SJCRH30 (cell line): ENCODE measurements around the gene IPCEF1. TPM values are rescaled to one million over a fixed set of nuclear protein-coding genes. Genes with fewer than 3 reads are reported as not detected.
A peak's percentile ranks its signal among the peaks of the same experiment; 100 is the strongest.
"Not testable (repeated sequence)": the region's sequence is repeated elsewhere in the genome, so short reads cannot be mapped to it uniquely, and the experiment has no call there.

ENCODE experiments used
- DNase-seq, 2 experiments: peaks; one replicate each; pipeline ENCODE4 v3.0.0-alpha.2; 2015 to 2020
- H3K27ac ChIP-seq: fragments of 250-450 bp; sonication (Bioruptor Pico); 2 replicates; pipeline ENCODE4 v1.5.1; 2020; ENCODE audit warnings: mild to moderate bottlenecking, moderate library complexity
- H3K27me3 ChIP-seq: fragments of 250-450 bp; sonication (Bioruptor Pico); 2 replicates; pipeline ENCODE4 v1.5.1; 2020; ENCODE audit warnings: mild to moderate bottlenecking, moderate library complexity
- H3K36me3 ChIP-seq: fragments of 250-450 bp; sonication (Bioruptor Pico); 2 replicates; pipeline ENCODE4 v1.5.1; 2020; ENCODE audit warnings: mild to moderate bottlenecking, moderate library complexity
- H3K4me1 ChIP-seq: fragments of 250-450 bp; sonication (Bioruptor Pico); 2 replicates; pipeline ENCODE4 v1.5.1; 2020; ENCODE audit warnings: mild to moderate bottlenecking, moderate library complexity
- H3K4me3 ChIP-seq: fragments of 250-450 bp; sonication (Bioruptor Pico); 2 replicates; pipeline ENCODE4 v1.5.1; 2020; ENCODE audit warnings: mild to moderate bottlenecking, moderate library complexity
- H3K9me3 ChIP-seq: fragments of 250-450 bp; sonication (Bioruptor Pico); replicated peaks from 2 replicates; pipeline ENCODE4 v1.5.1; 2020; ENCODE audit warnings: mild to moderate bottlenecking, moderate library complexity
- total RNA-seq: library from RNA; depleted of rRNA; stranded (reverse); fragments of >200 nt; shearing (Covaris generic); gene quantifications from 2 replicates; pipeline ENCODE4 v1.2.3, GENCODE V29; 2014

Gene IPCEF1
- total RNA-seq, 1 experiment from 2014 or later, result 1.5 TPM

GRCh38 chr6:154359161-154359574, 2.6 kb upstream of the IPCEF1 start:
- Histone ChIP-seq H3K9me3 (no peaks in the 10 kb centered on the region), H3K4me1 (no peaks in the 10 kb centered on the region), H3K27me3 (no peaks in the 10 kb centered on the region), H3K36me3 (no peaks in the 10 kb centered on the region), H3K27ac (no peak overlapping the region), H3K4me3 (no peak overlapping the region)
- DNase-seq, result no peak

GRCh38 chr6:154358019-154358545, 1.5 kb upstream of the IPCEF1 start:
- H3K27me3 ChIP-seq, result no peaks in the 10 kb centered on the region
- H3K4me1 ChIP-seq, result no peaks in the 10 kb centered on the region
- no peak overlapping the region for H3K4me3 ChIP-seq
- DNase-seq, result no peak
- no peaks in the 10 kb centered on the region for H3K36me3 ChIP-seq
- no peaks in the 10 kb centered on the region for H3K9me3 ChIP-seq
- no peak overlapping the region for H3K27ac ChIP-seq

GRCh38 chr6:154356113-154356512, 490 bp downstream of the IPCEF1 start:
- no peaks in the 10 kb centered on the region for H3K36me3 ChIP-seq
- H3K27ac ChIP-seq, result no peak overlapping the region
- H3K9me3 ChIP-seq, result no peaks in the 10 kb centered on the region
- no peaks in the 10 kb centered on the region for H3K27me3 ChIP-seq
- no peaks in the 10 kb centered on the region for H3K4me1 ChIP-seq
- DNase-seq, result no peak
- no peak overlapping the region for H3K4me3 ChIP-seq

GRCh38 chr6:154354265-154354777, 2.3 kb downstream of the IPCEF1 start:
- Histone ChIP-seq H3K4me3 (no peak overlapping the region), H3K27ac (no peak overlapping the region), H3K4me1 (no peaks in the 10 kb centered on the region), H3K36me3 (no peaks in the 10 kb centered on the region), H3K9me3 (no peaks in the 10 kb centered on the region), H3K27me3 (no peaks in the 10 kb centered on the region)
- DNase-seq, result no peak

- no peaks in the 10 kb centered on the region for H3K9me3 ChIP-seq
- H3K36me3 ChIP-seq, result no peaks in the 10 kb centered on the region
- H3K27me3 ChIP-seq, result no peaks in the 10 kb centered on the region
- H3K4me3 ChIP-seq, result no peak overlapping the region
- H3K27ac ChIP-seq, result no peak overlapping the region
- DNase-seq, result no peak
- H3K4me1 ChIP-seq, result no peaks in the 10 kb centered on the region
Measured at GRCh38 chr6:154353626-154354025, 3.0 kb downstream of the IPCEF1 start.

- Histone ChIP-seq H3K27me3 (no peaks in the 10 kb centered on the region), H3K4me1 (no peaks in the 10 kb centered on the region), H3K27ac (no peak overlapping the region), H3K9me3 (no peaks in the 10 kb centered on the region), H3K36me3 (no peaks in the 10 kb centered on the region), H3K4me3 (no peak overlapping the region)
- no peak for DNase-seq
Measured at GRCh38 chr6:154352898-154353585, 3.6 kb downstream of the IPCEF1 start.

- no peak overlapping the region for H3K4me3 ChIP-seq
- no peaks in the 10 kb centered on the region for H3K9me3 ChIP-seq
- no peak overlapping the region for H3K27ac ChIP-seq
- DNase-seq, result no peak
- peaks cover 4% of the 10 kb centered on the region for H3K4me1 ChIP-seq
- no peaks in the 10 kb centered on the region for H3K36me3 ChIP-seq
- H3K27me3 ChIP-seq, result no peaks in the 10 kb centered on the region
Measured at GRCh38 chr6:154350293-154350692, 6.3 kb downstream of the IPCEF1 start.

- no peak for DNase-seq
- peaks cover 8% of the 10 kb centered on the region for H3K4me1 ChIP-seq
- H3K27me3 ChIP-seq, result no peaks in the 10 kb centered on the region
- no peak overlapping the region for H3K4me3 ChIP-seq
- H3K9me3 ChIP-seq, result 0 out of 2 replicates have a peak, but pooled peaks cover 2% of the 10 kb centered on the region
- H3K27ac ChIP-seq, result no peak overlapping the region
- H3K36me3 ChIP-seq, result no peaks in the 10 kb centered on the region
Measured at GRCh38 chr6:154347981-154348380, 8.6 kb downstream of the IPCEF1 start.

- DNase-seq, result peak; percentile 53 to 56
- no peak overlapping the region for H3K4me3 ChIP-seq
- peaks cover 15% of the 10 kb centered on the region for H3K4me1 ChIP-seq
- no peak overlapping the region for H3K27ac ChIP-seq
- no peaks in the 10 kb centered on the region for H3K36me3 ChIP-seq
- no peaks in the 10 kb centered on the region for H3K27me3 ChIP-seq
- H3K9me3 ChIP-seq, result 0 out of 2 replicates have a peak, but pooled peaks cover 2% of the 10 kb centered on the region
Measured at GRCh38 chr6:154345811-154346210, 10.8 kb downstream of the IPCEF1 start.

GRCh38 chr6:154343473-154344308, 12.9 kb downstream of the IPCEF1 start:
- Histone ChIP-seq H3K4me3 (no peak overlapping the region), H3K27ac (no peak overlapping the region), H3K27me3 (no peaks in the 10 kb centered on the region), H3K4me1 (peaks cover 15% of the 10 kb centered on the region), H3K9me3 (0 out of 2 replicates have a peak, but pooled peaks cover 2% of the 10 kb centered on the region), H3K36me3 (no peaks in the 10 kb centered on the region)
- DNase-seq, result peak; percentile 11 to 20

GRCh38 chr6:154341871-154342270, 14.7 kb downstream of the IPCEF1 start:
- no peaks in the 10 kb centered on the region for H3K36me3 ChIP-seq
- H3K27me3 ChIP-seq, result no peaks in the 10 kb centered on the region
- H3K9me3 ChIP-seq, result 0 out of 2 replicates have a peak, but pooled peaks cover 2% of the 10 kb centered on the region
- H3K27ac ChIP-seq, result no peak overlapping the region; the same call in 1 of the 2 replicates
- no peak overlapping the region for H3K4me3 ChIP-seq
- DNase-seq, result peak in 1 of 2 experiments; percentile 17
- H3K4me1 ChIP-seq, result peaks cover 15% of the 10 kb centered on the region

- no peaks in the 10 kb centered on the region for H3K36me3 ChIP-seq
- H3K4me3 ChIP-seq, result no peak overlapping the region
Measured at GRCh38 chr6:154341336-154341735, 15.3 kb downstream of the IPCEF1 start.

GRCh38 chr6:154337406-154338005, 19.1 kb downstream of the IPCEF1 start:
- Histone ChIP-seq H3K27ac (no peak overlapping the region), H3K36me3 (no peaks in the 10 kb centered on the region), H3K9me3 (no peaks in the 10 kb centered on the region), H3K4me1 (peaks cover 7% of the 10 kb centered on the region; the same call in 1 of the 2 replicates), H3K27me3 (no peaks in the 10 kb centered on the region), H3K4me3 (no peak overlapping the region)
- DNase-seq, result no peak

More at GRCh38 chr6:154341336-154341735, 15.3 kb downstream of the IPCEF1 start:
- DNase-seq, result no peak
- H3K4me1 ChIP-seq, result peaks cover 15% of the 10 kb centered on the region
- H3K27me3 ChIP-seq, result no peaks in the 10 kb centered on the region
- no peak overlapping the region; the same call in 1 of the 2 replicates for H3K27ac ChIP-seq
- H3K9me3 ChIP-seq, result 0 out of 2 replicates have a peak, but pooled peaks cover 2% of the 10 kb centered on the region

- not testable (repeated sequence) for H3K27me3 ChIP-seq, H3K27ac ChIP-seq, DNase-seq, H3K4me1 ChIP-seq, H3K4me3 ChIP-seq, H3K9me3 ChIP-seq, H3K36me3 ChIP-seq
Measured at GRCh38 chr6:154334147-154334546, 22.5 kb downstream of the IPCEF1 start.
